ENCODE results near the gene GABPA. TPM values are rescaled to one million over a fixed set of nuclear protein-coding genes. Genes with fewer than 3 reads are reported as not detected.
A peak's percentile ranks its signal among the peaks of the same experiment; 100 is the strongest.

GABPA gene
- total and polyA plus RNA-seq, 9 of the 15 experiments (the other 6 are each of a cell fraction or from before 2014, with no cell fraction given): 8.9 to 35.7 (median 22.8) TPM

GRCh38 chr21:25717491-25718147, 17.2 kb upstream of the GABPA start (continued):
- TF ChIP-seq ARID1B (IDR thresholded peaks at IDR 0.05) (0 out of 2 replicates have a peak, but pooled peaks have one; percentile 24), ZNF140 (CRISPR knock-in tag; IDR thresholded peaks at IDR 0.05) (no peak), MCM5 (IDR thresholded peaks at IDR 0.05; ENCODE audit: low read depth) (no peak), JUND (IDR thresholded peaks at IDR 0.05; ENCODE audit: borderline replicate concordance, low read depth, low read length) (peak; percentile 43; the same call in 1 of the 2 replicates), JUND (tag; IDR thresholded peaks at IDR 0.05; ENCODE audit: borderline replicate concordance, low read depth, low read length) (peak; percentile 45; the same call in 2 of the 3 replicates), NFIX (CRISPR knock-in tag; IDR thresholded peaks at IDR 0.05; ENCODE audit: low read depth) (peak; percentile 50; the same call in 1 of the 2 replicates), HMBOX1 (IDR thresholded peaks at IDR 0.05) (peak; percentile 89), HDAC3 (IDR thresholded peaks at IDR 0.05; ENCODE audit: borderline replicate concordance, partially characterized antibody) (no peak), MAFK (IDR thresholded peaks at IDR 0.05; ENCODE audit: low read length) (peak; percentile 16; the same call in 1 of the 2 replicates), ZFPM2 (CRISPR knock-in tag; IDR thresholded peaks at IDR 0.05) (no peak), NR2F6 (CRISPR knock-in tag; IDR thresholded peaks at IDR 0.05) (no peak), NFE2 (IDR thresholded peaks at IDR 0.05; ENCODE audit: low read depth) (peak; percentile 83), ZNF316 (IDR thresholded peaks at IDR 0.05) (peak; percentile 52; the same call in 1 of the 2 replicates), DPF2 (IDR thresholded peaks at IDR 0.05) (peak; percentile 50; the same call in 1 of the 2 replicates), ZFX (CRISPR knock-in tag; IDR thresholded peaks at IDR 0.05) (no peak), CEBPG (CRISPR knock-in tag; IDR thresholded peaks at IDR 0.05) (no peak), CEBPG (tag; conservative IDR thresholded peaks at IDR 0.05 in 1 of 2, IDR thresholded peaks at IDR 0.05 in 1 of 2) (peak in 1 of 2 experiments; percentile 51; a peak in 1 of 4 replicates), NR3C1 (CRISPR knock-in tag; IDR thresholded peaks at IDR 0.05) (no peak), RNF2 (IDR thresholded peaks at IDR 0.05) (no peak), MAFG (tag; conservative IDR thresholded peaks at IDR 0.05) (peak; percentile 51), SOX6 (IDR thresholded peaks at IDR 0.05) (peak; percentile 15; the same call in 1 of the 2 replicates)
- TF ChIP-seq, protein P1, sequence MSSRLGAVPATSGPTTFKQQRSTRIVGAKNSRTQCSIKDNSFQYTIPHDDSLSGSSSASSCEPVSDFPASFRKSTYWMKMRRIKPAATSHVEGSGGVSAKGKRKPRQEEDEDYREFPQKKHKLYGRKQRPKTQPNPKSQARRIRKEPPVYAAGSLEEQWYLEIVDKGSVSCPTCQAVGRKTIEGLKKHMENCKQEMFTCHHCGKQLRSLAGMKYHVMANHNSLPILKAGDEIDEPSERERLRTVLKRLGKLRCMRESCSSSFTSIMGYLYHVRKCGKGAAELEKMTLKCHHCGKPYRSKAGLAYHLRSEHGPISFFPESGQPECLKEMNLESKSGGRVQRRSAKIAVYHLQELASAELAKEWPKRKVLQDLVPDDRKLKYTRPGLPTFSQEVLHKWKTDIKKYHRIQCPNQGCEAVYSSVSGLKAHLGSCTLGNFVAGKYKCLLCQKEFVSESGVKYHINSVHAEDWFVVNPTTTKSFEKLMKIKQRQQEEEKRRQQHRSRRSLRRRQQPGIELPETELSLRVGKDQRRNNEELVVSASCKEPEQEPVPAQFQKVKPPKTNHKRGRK (tag; IDR thresholded peaks at IDR 0.05): no peak
- TF ChIP-seq, protein P2, sequence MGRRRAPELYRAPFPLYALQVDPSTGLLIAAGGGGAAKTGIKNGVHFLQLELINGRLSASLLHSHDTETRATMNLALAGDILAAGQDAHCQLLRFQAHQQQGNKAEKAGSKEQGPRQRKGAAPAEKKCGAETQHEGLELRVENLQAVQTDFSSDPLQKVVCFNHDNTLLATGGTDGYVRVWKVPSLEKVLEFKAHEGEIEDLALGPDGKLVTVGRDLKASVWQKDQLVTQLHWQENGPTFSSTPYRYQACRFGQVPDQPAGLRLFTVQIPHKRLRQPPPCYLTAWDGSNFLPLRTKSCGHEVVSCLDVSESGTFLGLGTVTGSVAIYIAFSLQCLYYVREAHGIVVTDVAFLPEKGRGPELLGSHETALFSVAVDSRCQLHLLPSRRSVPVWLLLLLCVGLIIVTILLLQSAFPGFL (CRISPR knock-in tag; IDR thresholded peaks at IDR 0.05): no peak
